ENCODE results near the gene SERPINA4. TPM values are rescaled to one million over a fixed set of nuclear protein-coding genes. Genes with fewer than 3 reads are reported as not detected.

SERPINA4 gene
- not detected for polyA plus RNA-seq (2012; ENCODE audit: missing spikeins)

GRCh38 chr14:94560751-94561655 lies at the start of gene SERPINA4:
TSS of gene SERPINA4 (plus strand) at chr14:94561442. CDS start at chr14:94563483, 2,041 bp downstream.
- DNase-seq (ENCODE audit: insufficient read length), result no peak
- FAIRE-seq, result no peak
- no peak for TF ChIP-seq POLR2AphosphoS5 (IDR thresholded peaks at IDR 0.05; ENCODE audit: low read depth, low read length)

- FAIRE-seq (no peak), DNase-seq (ENCODE audit: insufficient read length) (no peak)
- no peak for TF ChIP-seq POLR2A (IDR thresholded peaks at IDR 0.05; ENCODE audit: low read depth, low read length)
- no peak for TF ChIP-seq POLR2AphosphoS5 (IDR thresholded peaks at IDR 0.05; ENCODE audit: low read depth, low read length)
- TF ChIP-seq TAF1 (IDR thresholded peaks at IDR 0.05; ENCODE audit: borderline replicate concordance, low read depth, low read length), result no peak
Measured at GRCh38 chr14:94514351-94514750, 46.9 kb upstream of the SERPINA4 start.

GRCh38 chr14:94515426-94515825 lies 45.8 kb upstream of the SERPINA4 start:
- FAIRE-seq (no peak), DNase-seq (ENCODE audit: insufficient read length) (no peak)
- TF ChIP-seq TAF1 (IDR thresholded peaks at IDR 0.05; ENCODE audit: borderline replicate concordance, low read depth, low read length), result no peak
- no peak for TF ChIP-seq POLR2A (IDR thresholded peaks at IDR 0.05; ENCODE audit: low read depth, low read length)
- TF ChIP-seq POLR2AphosphoS5 (IDR thresholded peaks at IDR 0.05; ENCODE audit: low read depth, low read length), result no peak

- FAIRE-seq (no peak), DNase-seq (ENCODE audit: insufficient read length) (no peak)
- TF ChIP-seq POLR2A (IDR thresholded peaks at IDR 0.05; ENCODE audit: low read depth, low read length) (no peak), POLR2AphosphoS5 (IDR thresholded peaks at IDR 0.05; ENCODE audit: low read depth, low read length) (no peak), TAF1 (IDR thresholded peaks at IDR 0.05; ENCODE audit: borderline replicate concordance, low read depth, low read length) (no peak)
Measured at GRCh38 chr14:94515856-94516255, 45.4 kb upstream of the SERPINA4 start.

- DNase-seq (ENCODE audit: insufficient read length), result no peak
- FAIRE-seq, result no peak
- no peak for TF ChIP-seq TAF1 (IDR thresholded peaks at IDR 0.05; ENCODE audit: borderline replicate concordance, low read depth, low read length)
- TF ChIP-seq POLR2A (IDR thresholded peaks at IDR 0.05; ENCODE audit: low read depth, low read length), result no peak
- no peak for TF ChIP-seq POLR2AphosphoS5 (IDR thresholded peaks at IDR 0.05; ENCODE audit: low read depth, low read length)
Measured at GRCh38 chr14:94517248-94517640, 44.0 kb upstream of the SERPINA4 start.

- FAIRE-seq (no peak), DNase-seq (ENCODE audit: insufficient read length) (no peak)
- TF ChIP-seq POLR2A (IDR thresholded peaks at IDR 0.05; ENCODE audit: low read depth, low read length), result no peak
Measured at GRCh38 chr14:94517641-94518257, 43.5 kb upstream of the SERPINA4 start.

- TF ChIP-seq TAF1 (IDR thresholded peaks at IDR 0.05; ENCODE audit: borderline replicate concordance, low read depth, low read length), result no peak
- TF ChIP-seq POLR2AphosphoS5 (IDR thresholded peaks at IDR 0.05; ENCODE audit: low read depth, low read length), result no peak
- no peak for TF ChIP-seq POLR2A (IDR thresholded peaks at IDR 0.05; ENCODE audit: low read depth, low read length)
- DNase-seq (ENCODE audit: insufficient read length) (no peak), FAIRE-seq (no peak)
Measured at GRCh38 chr14:94521375-94522114, 39.7 kb upstream of the SERPINA4 start.

- TF ChIP-seq POLR2AphosphoS5 (IDR thresholded peaks at IDR 0.05; ENCODE audit: low read depth, low read length) (no peak), TAF1 (IDR thresholded peaks at IDR 0.05; ENCODE audit: borderline replicate concordance, low read depth, low read length) (no peak), POLR2A (IDR thresholded peaks at IDR 0.05; ENCODE audit: low read depth, low read length) (no peak)
- FAIRE-seq (no peak), DNase-seq (ENCODE audit: insufficient read length) (no peak)
Measured at GRCh38 chr14:94522115-94522724, 39.0 kb upstream of the SERPINA4 start.

GRCh38 chr14:94523265-94523664 lies 38.0 kb upstream of the SERPINA4 start:
- DNase-seq (ENCODE audit: insufficient read length) (no peak), FAIRE-seq (no peak)
- TF ChIP-seq TAF1 (IDR thresholded peaks at IDR 0.05; ENCODE audit: borderline replicate concordance, low read depth, low read length), result no peak
- no peak for TF ChIP-seq POLR2AphosphoS5 (IDR thresholded peaks at IDR 0.05; ENCODE audit: low read depth, low read length)
- TF ChIP-seq POLR2A (IDR thresholded peaks at IDR 0.05; ENCODE audit: low read depth, low read length), result no peak

GRCh38 chr14:94524093-94524492 lies 37.1 kb upstream of the SERPINA4 start:
- TF ChIP-seq POLR2A (IDR thresholded peaks at IDR 0.05; ENCODE audit: low read depth, low read length) (no peak), POLR2AphosphoS5 (IDR thresholded peaks at IDR 0.05; ENCODE audit: low read depth, low read length) (no peak), TAF1 (IDR thresholded peaks at IDR 0.05; ENCODE audit: borderline replicate concordance, low read depth, low read length) (no peak)
- FAIRE-seq (no peak), DNase-seq (ENCODE audit: insufficient read length) (no peak)

GRCh38 chr14:94531187-94531586 lies 30.1 kb upstream of the SERPINA4 start:
- TF ChIP-seq POLR2AphosphoS5 (IDR thresholded peaks at IDR 0.05; ENCODE audit: low read depth, low read length) (no peak), TAF1 (IDR thresholded peaks at IDR 0.05; ENCODE audit: borderline replicate concordance, low read depth, low read length) (no peak), POLR2A (IDR thresholded peaks at IDR 0.05; ENCODE audit: low read depth, low read length) (no peak)
- no peak for FAIRE-seq
- no peak for DNase-seq (ENCODE audit: insufficient read length)

Measured in GM12892 (cell line).